GM21576 (cell line): ENCODE measurements around the gene NAT14.
"Not testable (repeated sequence)": the region's sequence is repeated elsewhere in the genome, so short reads cannot be mapped to it uniquely, and the experiment has no call there.

Source experiments
- ATAC-seq: cut with Tn5 transposase; IDR thresholded peaks from one replicate; pipeline ENCODE4 v1.9.1; 2021; ENCODE audit warnings: mild to moderate bottlenecking, moderate library complexity; ENCODE audit not compliant: unreplicated experiment

Gene NAT14, protein sequence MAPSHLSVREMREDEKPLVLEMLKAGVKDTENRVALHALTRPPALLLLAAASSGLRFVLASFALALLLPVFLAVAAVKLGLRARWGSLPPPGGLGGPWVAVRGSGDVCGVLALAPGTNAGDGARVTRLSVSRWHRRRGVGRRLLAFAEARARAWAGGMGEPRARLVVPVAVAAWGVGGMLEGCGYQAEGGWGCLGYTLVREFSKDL

DNA sequence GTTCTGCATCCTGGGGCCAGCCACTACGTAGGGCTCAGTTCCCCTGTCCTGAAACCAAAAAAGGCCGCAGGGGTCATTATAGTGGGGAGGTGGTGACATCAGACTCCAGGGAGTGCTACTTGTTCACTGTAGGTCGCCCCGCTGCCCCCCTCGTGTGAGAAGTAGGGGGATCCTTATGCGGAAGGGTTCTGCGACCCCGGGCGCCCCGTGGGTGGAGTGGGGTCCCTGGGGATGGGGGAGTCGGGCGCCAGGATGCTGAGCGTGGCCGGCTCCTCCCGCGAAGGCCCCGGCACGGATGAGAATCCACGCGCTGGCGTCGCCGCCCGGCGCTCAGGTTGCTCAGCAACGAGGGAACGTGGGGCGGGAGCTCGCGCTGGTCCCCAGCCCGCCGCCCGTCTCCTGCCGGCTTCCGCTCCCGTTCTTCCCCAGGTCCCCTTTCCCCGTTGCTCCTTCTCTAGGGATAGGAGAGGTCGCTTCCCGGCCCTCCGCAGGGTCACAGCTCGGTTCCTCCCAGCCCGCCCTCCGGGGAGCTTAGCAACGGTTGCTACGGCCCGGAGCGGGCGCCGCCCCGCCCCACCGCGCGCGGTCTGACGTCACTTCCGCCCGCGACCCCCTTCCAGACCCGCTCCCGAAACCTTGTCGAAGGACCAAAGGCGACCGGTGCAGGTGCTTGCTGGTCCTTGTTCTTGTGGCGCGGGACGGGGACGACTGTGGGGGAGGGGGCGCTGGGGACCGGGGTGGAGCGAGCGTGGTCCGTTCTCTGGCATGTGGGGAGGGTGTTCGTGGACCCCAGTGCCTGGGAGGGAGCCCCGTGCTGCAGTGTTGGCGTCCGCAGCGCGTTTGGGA is at the start of gene NAT14:
Gene NAT14, plus strand, starts transcription at position 596 of the 846 bp plus-strand sequence. CDS start 521 bp downstream, outside the sequence.
- no peak for ATAC-seq

DNA sequence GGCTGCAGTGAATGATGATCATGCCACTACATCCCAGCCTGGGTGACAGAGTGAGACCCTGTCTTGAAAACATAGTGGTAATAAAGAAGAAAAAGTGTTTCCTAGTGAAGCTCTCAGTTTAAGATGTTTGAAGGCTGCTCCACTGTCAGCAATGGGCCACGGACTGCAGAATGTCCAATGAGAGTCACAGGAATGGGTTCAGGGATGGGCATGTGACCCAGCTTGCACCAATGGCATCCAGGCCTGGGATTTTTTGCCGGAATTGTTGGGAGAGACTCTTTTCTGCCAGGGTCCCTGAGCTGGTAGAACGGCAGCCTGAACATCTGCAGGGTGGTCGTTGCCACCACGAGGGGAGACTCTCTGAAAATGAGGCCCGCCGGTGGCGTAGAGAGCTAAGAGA is 48.1 kb upstream of the NAT14 start:
- no peak for ATAC-seq

DNA sequence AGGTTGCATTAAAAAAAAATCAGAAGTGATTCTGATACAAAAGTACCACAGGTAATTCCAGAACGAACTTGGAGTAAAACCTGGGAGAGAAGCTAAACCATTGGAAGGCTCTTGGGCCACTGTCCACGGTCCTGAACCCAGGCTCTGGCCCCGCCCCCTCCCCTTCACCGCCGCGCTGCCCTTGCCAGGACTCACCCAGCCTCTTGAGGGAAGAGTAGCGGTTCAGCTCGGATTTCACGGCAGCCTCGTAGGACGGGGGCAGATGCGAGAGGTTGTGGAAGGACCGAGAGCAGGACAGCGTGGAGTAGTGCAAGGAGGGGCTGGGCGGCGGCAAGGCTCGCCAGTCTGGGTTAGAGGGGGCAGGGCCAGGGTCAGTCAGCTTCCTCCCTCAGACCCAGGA is 47.6 kb upstream of the NAT14 start:
- ATAC-seq: no peak

DNA sequence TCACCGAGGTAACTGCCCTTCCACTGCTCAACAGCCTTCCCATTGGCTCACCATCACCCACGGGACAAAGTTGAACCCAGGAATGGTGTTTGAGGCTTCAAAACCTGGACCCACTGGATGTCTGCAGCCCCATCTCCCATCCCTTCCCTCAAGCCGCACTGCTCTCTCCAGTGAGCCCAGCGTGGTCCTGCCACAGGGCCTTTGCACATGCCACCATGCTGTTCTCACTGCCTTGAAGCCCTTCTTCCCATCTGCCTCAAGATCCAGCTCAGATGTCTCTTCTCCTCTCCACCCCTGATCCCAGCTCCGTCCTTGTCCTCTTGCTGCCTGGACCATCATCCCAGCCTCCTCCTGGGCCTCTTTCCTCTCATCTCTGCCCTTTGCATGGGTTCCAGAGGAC is 45.9 kb upstream of the NAT14 start:
- ATAC-seq: no peak

DNA sequence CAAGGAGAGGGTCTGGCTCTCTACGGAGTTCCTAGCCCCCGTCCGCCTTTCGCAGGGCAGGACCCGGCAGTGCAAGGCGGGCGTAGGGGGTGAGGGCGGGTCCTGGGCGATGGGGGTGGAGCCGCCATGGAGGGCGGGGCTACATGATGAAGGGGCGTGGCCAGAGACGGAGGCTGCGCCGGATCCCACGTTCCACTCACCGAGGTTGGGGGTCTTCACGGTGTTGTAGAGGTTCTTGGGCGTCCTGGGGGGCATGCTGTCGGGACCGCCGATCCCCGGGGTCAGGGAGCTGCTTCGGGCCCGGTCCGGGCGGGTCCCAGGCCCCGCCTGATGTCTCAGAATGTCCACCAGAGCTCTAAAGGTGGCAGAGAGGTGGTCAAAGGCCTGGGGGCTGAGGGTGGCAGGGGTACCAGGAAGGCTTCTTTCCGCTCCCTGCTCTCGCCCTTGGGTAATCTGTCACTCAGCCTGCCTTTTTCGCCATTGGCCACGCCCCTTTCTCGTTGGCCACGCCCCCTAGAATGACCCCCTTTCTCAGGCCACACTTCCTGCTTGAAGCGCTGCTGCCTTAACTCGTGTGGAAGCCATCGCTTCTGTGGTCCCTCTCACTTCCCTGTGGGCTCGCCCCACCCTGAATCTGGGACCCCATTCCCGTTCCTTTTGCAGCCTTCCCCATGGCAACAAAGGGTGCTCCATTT is 44.4 kb upstream of the NAT14 start:
- no peak for ATAC-seq

DNA sequence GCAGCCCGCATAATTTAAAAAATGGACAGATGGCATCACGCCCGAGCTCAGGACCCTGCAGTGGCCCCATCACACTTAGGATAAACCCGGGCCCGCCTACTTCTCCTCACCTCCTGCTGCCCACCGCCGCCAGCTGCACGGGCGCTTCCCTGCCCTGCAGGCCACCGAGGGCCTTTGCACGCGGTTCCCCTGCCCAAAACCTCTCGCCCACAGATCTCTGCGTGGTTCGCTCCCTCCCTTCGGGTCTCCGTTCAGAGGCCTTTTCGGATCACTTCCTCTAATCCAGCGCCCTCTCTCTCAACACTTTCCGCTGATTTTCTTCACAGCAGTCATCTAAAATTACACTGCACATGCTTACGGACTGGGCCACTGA is 43.7 kb upstream of the NAT14 start:
- no peak for ATAC-seq

DNA sequence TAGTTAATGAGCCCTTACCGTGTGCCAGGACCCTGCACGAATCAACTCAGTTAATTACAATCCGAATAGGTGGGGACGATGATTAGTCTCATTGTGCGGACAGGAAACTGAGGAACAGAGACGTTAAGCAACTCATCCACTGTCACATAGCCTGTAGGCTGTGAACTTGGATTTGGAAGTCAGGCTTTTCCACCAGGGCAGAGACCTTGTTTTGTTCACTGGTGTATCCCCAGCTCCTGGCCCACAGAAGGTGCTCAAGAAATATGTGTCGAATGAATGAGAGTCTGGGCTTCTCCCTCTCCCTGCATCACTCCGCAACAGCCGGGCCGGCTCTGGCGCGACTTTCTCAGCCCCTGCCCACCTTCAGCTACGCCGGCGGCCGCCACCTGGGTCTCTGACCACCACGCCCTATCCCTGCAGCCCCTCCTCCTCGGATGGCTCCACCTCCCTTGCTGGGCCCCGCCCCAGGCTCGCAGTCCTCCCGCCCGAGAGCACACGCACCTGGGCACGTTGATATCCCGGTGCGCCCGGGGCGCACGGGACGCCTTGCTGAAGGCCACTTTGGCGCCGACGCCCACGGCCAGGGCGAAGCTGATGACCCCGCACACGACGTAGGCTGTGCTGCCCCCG is 43.2 kb upstream of the NAT14 start:
- no peak for ATAC-seq

DNA sequence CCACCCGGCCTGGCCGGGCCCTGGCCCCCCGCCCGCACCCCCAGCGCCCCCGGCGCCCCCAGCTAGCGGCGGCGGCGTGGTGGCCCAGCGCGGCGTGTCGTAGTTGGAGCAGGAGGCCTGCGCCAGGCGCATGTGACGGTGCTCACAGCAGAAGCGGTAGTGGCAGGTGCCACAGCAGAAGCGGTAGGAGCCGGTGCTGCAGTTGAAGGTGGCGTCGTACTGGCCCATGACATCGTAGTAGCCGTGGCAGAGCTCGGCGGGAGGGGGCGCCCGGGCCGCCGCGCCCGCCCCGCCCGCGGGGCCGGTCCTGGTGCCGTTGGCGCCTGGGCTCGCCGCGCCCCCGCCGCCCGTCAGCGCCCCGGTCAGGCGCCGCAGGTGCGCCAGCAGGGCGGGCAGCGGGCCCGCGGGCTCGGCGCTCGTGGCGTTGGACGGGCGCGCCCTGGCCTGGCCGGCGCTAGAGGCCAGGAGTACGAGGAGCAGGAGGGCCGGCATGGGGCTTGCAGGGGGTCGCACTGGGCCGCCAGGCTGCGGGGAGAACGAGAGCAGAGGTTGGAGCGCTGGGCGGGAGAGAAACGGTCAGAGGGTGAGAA is 42.5 kb upstream of the NAT14 start:
- no peak for ATAC-seq

DNA sequence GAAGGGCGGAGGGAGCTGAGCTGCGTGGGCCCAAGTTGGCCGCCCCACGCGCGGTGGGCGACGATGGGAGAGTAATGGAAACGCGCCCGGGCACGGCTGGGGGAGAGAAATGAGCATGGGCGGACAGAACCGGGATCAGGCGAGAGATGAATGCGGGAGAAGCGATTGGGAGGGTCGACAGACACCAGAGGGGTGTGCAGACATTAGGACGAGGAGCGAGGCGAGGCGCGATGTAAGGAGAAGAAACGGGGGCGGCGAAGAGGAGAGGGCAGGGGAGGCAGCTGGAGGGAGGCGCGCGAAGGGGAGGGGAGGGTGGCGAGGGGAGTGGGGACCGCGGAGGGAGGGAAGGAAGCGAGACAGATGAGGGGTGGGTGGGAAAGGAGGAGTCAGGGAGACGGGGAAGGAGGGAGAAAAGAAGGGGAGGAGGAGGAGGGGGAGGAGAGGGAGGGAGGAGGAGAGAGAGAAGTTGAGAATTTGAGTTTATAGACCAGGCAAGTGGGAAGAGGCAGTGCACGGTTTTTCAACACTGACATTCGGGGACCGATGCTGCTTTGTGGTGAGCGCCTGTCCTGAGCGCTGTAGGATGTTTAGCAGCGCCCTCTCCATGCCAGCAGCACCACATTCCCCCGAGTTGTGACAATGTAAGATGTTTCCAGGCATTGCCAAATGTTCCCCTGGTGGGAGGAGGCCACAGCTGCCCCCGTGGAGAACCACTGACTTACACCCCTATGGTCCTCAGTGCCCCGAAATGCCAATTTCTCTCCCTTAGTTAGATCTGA is 41.8 kb upstream of the NAT14 start, which contains the start of gene SHISA7:
Gene SHISA7, minus strand, starts transcription at position 256 of the 779 bp plus-strand sequence. CDS start 437 bp downstream, outside the sequence.
- no peak for ATAC-seq

DNA sequence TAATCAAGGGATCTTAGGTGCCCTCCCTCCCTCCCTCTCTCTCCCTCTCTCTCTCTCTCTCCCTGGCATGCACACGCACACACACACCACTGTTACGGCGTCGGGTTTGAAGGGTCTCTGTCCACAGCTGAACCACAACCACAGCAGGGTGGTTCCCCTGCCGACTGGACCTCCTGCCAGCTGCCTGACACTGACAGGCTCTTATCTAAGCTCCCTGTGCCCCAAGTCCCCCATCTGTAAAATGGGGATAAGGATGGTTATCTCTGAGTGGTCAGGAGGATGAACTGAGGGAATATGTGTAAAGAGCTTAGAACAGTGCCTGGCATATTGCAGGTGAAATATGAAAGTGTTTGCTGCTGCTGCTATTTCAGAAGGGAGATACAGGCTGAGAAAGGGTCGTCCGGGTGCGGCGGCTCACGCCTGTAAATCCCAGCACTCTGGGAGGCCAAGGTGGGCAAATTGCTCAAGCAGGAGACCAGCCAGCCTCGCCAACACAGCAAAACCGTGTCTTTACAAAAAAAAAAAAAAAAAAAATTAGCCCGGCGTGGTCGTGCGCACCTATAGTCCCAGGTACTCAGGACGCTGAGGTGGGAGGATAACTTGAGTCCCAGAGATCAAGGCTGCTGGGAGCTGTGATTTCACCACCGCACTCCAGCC is 41.0 kb upstream of the NAT14 start:
- no peak for ATAC-seq

DNA sequence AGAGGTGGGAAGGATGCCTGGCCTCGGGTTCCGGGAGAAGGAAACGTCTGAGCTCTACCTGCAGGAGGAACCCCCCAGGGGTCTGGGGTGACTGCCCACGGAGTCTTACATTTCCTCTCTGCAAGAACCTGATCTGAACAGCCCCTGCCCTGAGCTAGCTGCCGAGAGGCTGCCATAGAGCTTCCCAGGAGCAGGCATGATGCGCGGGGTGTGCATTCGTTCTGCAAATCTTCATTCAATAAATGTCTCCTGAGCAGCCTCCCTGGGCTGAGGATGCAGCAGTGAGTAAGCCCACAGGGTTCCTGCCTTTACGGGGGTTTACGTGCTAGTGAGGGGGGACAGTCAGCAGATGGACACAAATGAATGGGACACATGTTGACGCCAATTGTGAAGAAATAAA is 40.3 kb upstream of the NAT14 start:
- ATAC-seq: no peak

DNA sequence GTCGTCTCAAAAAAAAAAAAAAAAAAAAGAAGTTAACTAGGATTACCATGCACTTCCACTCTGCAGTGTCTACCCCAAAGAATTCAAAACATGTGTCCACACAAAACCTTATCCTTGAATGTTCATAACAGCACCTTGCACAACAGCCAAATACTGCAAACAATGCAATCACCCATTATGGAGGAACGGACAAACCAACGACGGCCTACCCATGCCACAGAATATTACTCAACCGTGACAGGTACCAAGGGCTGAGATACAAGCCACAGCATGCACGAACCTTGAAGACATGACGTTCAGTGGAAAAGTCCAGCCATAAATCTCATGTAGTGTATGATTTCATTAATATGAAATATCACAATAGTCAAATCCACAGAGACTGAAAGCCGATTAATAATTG is 38.9 kb upstream of the NAT14 start:
- no peak for ATAC-seq

DNA sequence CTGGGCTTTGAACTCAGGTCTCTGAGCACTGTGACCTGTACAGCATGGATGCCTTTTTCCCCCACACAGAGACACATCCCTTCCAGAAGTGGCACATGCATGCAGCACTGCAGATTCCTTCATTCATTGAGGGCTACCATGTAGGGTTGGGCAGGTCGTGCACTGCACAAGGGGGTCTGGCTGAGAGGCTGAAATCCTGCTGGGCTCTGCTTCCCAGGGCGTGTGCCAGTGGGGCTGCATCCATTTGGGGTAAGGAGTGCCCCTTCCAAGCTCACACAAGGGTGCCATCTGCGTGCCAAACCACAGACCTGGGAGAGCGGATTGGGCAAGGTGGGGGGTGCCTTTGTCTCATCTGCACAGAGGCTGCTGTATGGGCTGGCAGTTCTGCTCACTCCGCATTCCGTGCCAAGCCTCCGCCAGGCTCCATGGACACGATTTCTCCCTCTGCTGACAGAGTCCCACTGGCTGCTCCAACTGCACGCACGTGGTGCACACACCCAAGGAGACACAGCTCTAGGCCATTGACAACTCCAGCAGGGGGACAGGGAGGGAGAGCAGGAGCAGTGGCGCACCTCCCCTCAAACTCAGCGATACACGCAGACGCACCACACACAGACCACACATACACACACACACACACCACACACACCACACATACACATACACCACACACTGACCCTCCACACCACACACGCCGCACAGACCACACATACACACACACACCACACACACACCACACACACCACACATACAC is 37.4 kb upstream of the NAT14 start:
- no peak for ATAC-seq

DNA sequence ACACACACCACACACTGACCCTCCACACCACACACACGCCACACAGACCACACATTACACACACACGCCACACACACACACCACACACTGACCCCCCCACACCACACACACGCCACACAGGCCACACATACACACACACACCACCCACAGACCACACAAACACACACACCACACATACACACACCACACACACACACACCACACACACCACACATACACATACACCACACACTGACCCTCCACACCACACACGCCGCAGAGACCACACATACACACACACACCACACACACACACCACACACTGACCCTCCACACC is 36.9 kb upstream of the NAT14 start:
- not testable (repeated sequence) for ATAC-seq

DNA sequence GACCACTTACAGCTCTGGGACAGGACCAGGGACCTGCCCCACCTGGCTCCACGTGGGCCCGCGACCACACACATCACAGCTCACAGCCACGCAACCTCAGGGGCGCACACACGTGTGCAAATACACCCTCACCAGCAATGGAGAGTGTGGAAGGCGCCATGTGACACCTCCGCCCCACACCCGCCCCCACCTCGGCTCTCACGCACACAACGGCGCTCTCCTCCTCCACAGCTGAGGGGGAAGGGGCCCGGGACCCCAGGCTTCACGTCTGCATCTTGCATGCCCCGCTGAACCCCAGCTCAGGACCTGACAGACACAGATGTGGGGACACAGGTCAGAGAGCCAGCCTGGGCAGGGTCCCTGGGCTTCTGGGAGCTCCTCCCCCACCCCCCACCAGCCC is 35.5 kb upstream of the NAT14 start:
- no peak for ATAC-seq

DNA sequence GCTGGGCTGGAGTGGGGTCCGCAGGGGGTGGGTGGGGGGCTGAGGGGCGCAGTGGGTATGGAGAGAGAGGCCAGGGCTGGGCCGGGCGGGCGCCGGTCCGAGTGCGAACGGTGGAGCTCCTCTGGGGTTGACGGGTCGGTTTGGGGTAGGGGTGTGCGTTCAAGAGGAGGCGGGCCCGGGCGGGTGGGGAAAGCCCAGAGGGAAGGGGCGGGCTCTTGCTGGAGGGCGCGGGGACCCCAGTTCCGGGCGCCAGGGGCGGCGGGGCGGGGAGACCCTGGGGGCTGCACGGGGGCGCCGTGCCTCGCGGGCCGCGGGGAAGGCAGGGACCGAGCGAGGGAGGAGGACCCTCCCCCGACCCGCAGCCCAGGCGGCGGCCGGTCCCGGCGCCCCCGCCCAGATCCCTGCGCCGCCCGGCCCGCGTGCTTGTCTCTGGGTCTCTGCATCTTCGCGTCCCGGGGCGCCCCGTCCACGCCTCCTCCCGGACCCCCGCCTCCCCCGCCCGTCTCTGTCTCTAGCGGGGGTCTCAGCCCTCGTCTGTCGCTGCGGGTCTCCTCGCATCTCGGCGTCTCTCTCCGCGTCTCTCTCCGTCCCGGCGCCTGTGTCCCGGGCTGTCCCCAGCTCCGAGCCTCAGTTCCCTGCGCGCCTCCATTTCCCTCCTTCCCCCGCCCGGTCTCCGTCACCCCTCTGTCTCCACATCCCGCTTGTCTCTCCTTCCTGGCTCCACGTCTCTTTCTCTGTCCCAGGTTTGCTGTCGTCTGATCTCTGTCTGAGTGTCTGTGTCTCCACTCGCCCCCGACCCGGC is 33.6 kb upstream of the NAT14 start:
- ATAC-seq: no peak

DNA sequence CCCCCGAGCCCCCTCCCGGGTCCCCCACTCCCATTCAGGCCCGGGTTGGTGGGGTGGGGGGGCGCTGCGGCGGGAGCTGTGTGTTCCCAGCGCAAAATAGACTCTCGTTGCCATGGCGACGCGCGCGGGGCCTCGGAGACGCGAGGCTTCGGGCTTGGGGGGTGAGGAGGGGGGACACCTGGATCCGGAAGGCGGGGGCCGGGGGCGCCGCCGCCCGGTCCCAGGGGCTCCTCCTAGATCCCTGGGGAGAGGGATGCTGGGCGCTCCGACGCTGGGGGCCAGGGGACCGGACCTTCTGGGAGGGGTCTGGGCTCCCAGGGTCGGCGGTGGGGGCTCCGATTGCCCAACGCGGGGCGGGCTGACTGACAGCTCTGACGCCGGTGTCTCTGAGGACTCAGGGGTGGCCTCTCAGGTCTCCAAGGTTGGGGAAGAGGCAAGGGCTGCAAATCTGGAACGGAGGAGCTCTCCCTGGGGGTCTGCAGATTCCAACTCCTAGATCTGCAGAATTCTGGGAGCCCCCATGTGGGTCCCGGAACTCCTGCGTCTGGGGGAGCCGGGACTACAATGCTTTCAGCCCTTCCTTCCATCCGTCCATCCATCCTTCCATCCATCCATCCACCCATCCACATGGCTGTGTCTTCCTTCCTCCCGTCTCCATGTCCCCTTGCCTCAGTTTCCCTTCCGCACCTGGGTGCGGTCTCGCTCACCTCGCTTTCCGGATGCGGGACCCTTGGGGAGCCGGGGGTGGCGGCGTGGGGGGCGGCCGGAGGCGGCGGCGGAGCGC is 32.8 kb upstream of the NAT14 start:
- no peak for ATAC-seq
